ENCODE measurements around the gene THEMIS2. TPM values are rescaled to one million over a fixed set of nuclear protein-coding genes. Genes with fewer than 3 reads are reported as not detected.

The THEMIS2 gene
- total and polyA plus RNA-seq, 2 of the 8 experiments (the other 6 are each of a cell fraction or from before 2014, with no cell fraction given) = 12.4 to 28.0 TPM

DNA sequence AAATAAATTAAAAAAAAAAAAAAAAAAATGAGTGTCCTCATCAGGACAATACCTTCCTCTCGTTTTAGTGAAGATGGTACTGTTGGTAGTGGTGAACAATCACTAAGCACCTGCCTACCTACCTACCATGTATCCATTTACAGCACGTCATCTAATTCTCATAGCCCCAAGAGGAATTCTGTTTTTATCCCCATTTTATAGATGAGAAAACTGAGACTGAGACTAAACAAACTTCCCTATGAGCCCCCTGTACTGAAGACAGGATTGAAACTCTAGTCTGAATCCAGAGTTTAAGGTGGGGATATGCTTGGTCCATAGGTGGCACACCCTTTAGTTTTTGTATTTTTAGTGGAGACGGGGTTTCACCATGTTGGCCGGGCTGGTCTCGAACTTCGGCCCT lies 17.3 kb upstream of the THEMIS2 start:
- no peak overlapping the region for H3K4me2 ChIP-seq (ENCODE audit: insufficient read depth in 1 of 2, low read depth in 2 of 2, low read length in 2 of 2)
- H3K27me3 ChIP-seq (replicated peaks in 1 of 4; ENCODE audit: control insufficient read depth in 3 of 4, extremely low read depth in 1 of 4, insufficient read depth in 3 of 4, low read length in 3 of 4) = no peaks in the 10 kb centered on the region
- H4K8ac ChIP-seq (ENCODE audit: extremely low read depth, insufficient read depth, low read length) = no peak overlapping the region
- H3K23ac ChIP-seq (ENCODE audit: insufficient read length) = no peak overlapping the region
- no peak overlapping the region for H3K18ac ChIP-seq (ENCODE audit: extremely low read depth, low read length)
- peaks cover 2 to 9% of the 10 kb centered on the region in 2 experiments; a peak in 2 of 4 replicates for H3K9me3 ChIP-seq (ENCODE audit: insufficient read depth in 2 of 2, low read depth in 1 of 2, low read length in 1 of 2)
- H3K79me1 ChIP-seq (ENCODE audit: low read depth, low read length) = no peaks in the 10 kb centered on the region
- H2BK15ac ChIP-seq (ENCODE audit: low read length) = no peak overlapping the region
- H3K4ac ChIP-seq (replicated peaks; ENCODE audit: insufficient read length, low read depth, low read length) = no peak overlapping the region
- no peaks in the 10 kb centered on the region for H3K79me2 ChIP-seq (ENCODE audit: control insufficient read depth in 1 of 2, insufficient read depth in 2 of 2, low read length in 2 of 2)
- DNase-seq (ENCODE audit: low read depth in 1 of 2, low spot score in 2 of 2) (no peak), FAIRE-seq (no peak)
- ChIA-PET POLR2A (ENCODE audit: partially characterized antibody) (no interaction called here), CTCF (ENCODE audit: partially characterized antibody) (no interaction called here)
- no peak overlapping the region for H3K4me3 ChIP-seq (ENCODE audit: extremely low read depth in 1 of 4, insufficient read depth in 2 of 4, low read depth in 3 of 4, low read length in 4 of 4)
- no peak overlapping the region for H2BK5ac ChIP-seq (ENCODE audit: low read depth, low read length)
- H3K9ac ChIP-seq (replicated peaks in 1 of 4; ENCODE audit: extremely low read depth in 1 of 4, low read depth in 3 of 4, low read length in 3 of 4) = no peak overlapping the region
- peaks cover 10 to 22% (median 18%) of the 10 kb centered on the region in 4 experiments; a peak in 7 of 8 replicates for H3K36me3 ChIP-seq (ENCODE audit: control insufficient read depth in 2 of 4, insufficient read depth in 4 of 4, low read length in 3 of 4)
- H3K14ac ChIP-seq (ENCODE audit: insufficient read length) = no peak overlapping the region
- WGBS, 2 experiments (ENCODE audit: extremely low coverage in 1 of 2, insufficient coverage in 1 of 2, insufficient read length in 1 of 2, insufficient replicate concordance in 2 of 2, low coverage in 1 of 2, low lambda C conversion rate in 2 of 2, missing lambda C conversion rate in 1 of 2) = 95% methylated on average over 6 of the region's 6 CpGs; no CpG with 5 or more reads in 1 of the 2 experiments
- no peak overlapping the region for H2BK120ac ChIP-seq (replicated peaks; ENCODE audit: low read depth, low read length)
- no peak overlapping the region for H3K56ac ChIP-seq (replicated peaks; ENCODE audit: insufficient read length, low read depth, low read length)
- no peak overlapping the region for H4K5ac ChIP-seq (ENCODE audit: insufficient read length, low read depth, low read length)
- no peaks in the 10 kb centered on the region for H3K4me1 ChIP-seq (replicated peaks in 1 of 4; ENCODE audit: control insufficient read depth in 3 of 4, insufficient read depth in 4 of 4, low read length in 3 of 4)
- H2AFZ ChIP-seq (ENCODE audit: low read length) = no peak overlapping the region
- no peak overlapping the region for H4K91ac ChIP-seq (replicated peaks; ENCODE audit: insufficient read length, low read length)
- no peaks in the 10 kb centered on the region for H3K23me2 ChIP-seq (ENCODE audit: low read depth, low read length)
- H2BK12ac ChIP-seq (ENCODE audit: low read depth, low read length) = no peak overlapping the region
- no peak overlapping the region for H2BK20ac ChIP-seq (ENCODE audit: low read length)
- H4K20me1 ChIP-seq (replicated peaks in 1 of 2; ENCODE audit: control insufficient read depth in 1 of 2, insufficient read depth in 2 of 2, low read length in 2 of 2) = no peaks in the 10 kb centered on the region
- no peak overlapping the region for H3K27ac ChIP-seq (ENCODE audit: low read depth, low read length)
- no peak overlapping the region for H2AK5ac ChIP-seq (ENCODE audit: low read depth, low read length)
- TF ChIP-seq SP4 (IDR thresholded peaks at IDR 0.05; ENCODE audit: low read length) = no peak
- no peak for TF ChIP-seq EGR1 (IDR thresholded peaks at IDR 0.05; ENCODE audit: borderline replicate concordance, low read depth, low read length)
- TF ChIP-seq, protein P1, sequence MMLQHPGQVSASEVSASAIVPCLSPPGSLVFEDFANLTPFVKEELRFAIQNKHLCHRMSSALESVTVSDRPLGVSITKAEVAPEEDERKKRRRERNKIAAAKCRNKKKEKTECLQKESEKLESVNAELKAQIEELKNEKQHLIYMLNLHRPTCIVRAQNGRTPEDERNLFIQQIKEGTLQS (IDR thresholded peaks at IDR 0.05; ENCODE audit: insufficient read depth, low read depth, low read length) = no peak
- no peak for TF ChIP-seq ZNF274 (IDR thresholded peaks at IDR 0.05; ENCODE audit: borderline replicate concordance, extremely low read depth, low read length)
- no peak for TF ChIP-seq JUND (IDR thresholded peaks at IDR 0.05; ENCODE audit: low read length)
- TF ChIP-seq HDAC2 (IDR thresholded peaks at IDR 0.05; ENCODE audit: borderline replicate concordance in 1 of 2, low read depth in 2 of 2, low read length in 2 of 2) = no peak
- no peak for TF ChIP-seq CTBP2 (IDR thresholded peaks at IDR 0.05; ENCODE audit: borderline replicate concordance, insufficient read depth, insufficient read length, low read length)
- TF ChIP-seq SRF (IDR thresholded peaks at IDR 0.05; ENCODE audit: low read depth, low read length) = no peak
- TF ChIP-seq TEAD4 (IDR thresholded peaks at IDR 0.05; ENCODE audit: low read depth, low read length) = no peak
- no peak for TF ChIP-seq SP1 (IDR thresholded peaks at IDR 0.05; ENCODE audit: low read depth, low read length)
- TF ChIP-seq CHD1 (IDR thresholded peaks at IDR 0.05; ENCODE audit: low read depth, low read length) = no peak
- TF ChIP-seq RAD21 (IDR thresholded peaks at IDR 0.05 in 1 of 2, conservative IDR thresholded peaks at IDR 0.05 in 1 of 2; ENCODE audit: low read depth in 2 of 2, low read length in 2 of 2) = no peak
- TF ChIP-seq RXRA (IDR thresholded peaks at IDR 0.05; ENCODE audit: insufficient read depth, low read depth, low read length) = no peak
- TF ChIP-seq EP300 (IDR thresholded peaks at IDR 0.05; ENCODE audit: borderline replicate concordance in 1 of 2, low read depth in 2 of 2, low read length in 2 of 2) = no peak
